Neuronal stem cell (in vitro differentiated cells): ENCODE data around the gene FAM107A.

Experiments
- DNase-seq: peaks from one replicate; pipeline ENCODE4 v3.0.0-alpha.2; 2013; ENCODE audit warnings: low spot score
- H2AFZ ChIP-seq: one replicate; pipeline ENCODE4 v1.6.1; 2013; ENCODE audit warnings: mild to moderate bottlenecking, low read length, inconsistent platforms
- H2AK5ac ChIP-seq: 2 replicates; pipeline ENCODE4 v1.6.1; 2013; ENCODE audit warnings: low read depth, mild to moderate bottlenecking, inconsistent platforms, low read length, moderate library complexity, mixed read lengths
- H2BK120ac ChIP-seq: 2 replicates; pipeline ENCODE4 v1.6.1; 2013; ENCODE audit warnings: low read depth, mild to moderate bottlenecking, inconsistent platforms, low read length, moderate library complexity, mixed read lengths
- H2BK12ac ChIP-seq: one replicate; pipeline ENCODE4 v1.6.1; 2013; ENCODE audit warnings: low read length, inconsistent platforms
- H2BK15ac ChIP-seq: 2 replicates; pipeline ENCODE4 v1.6.1; 2013; ENCODE audit warnings: mild to moderate bottlenecking, low read length, inconsistent platforms, mixed read lengths
- H2BK5ac ChIP-seq: one replicate; pipeline ENCODE4 v1.6.1; 2013; ENCODE audit warnings: inconsistent platforms, mild to moderate bottlenecking, low read length, moderate library complexity
- H3K14ac ChIP-seq: one replicate; pipeline ENCODE4 v1.6.1; 2013; ENCODE audit warnings: low read length, inconsistent platforms
- H3K18ac ChIP-seq: 2 replicates; pipeline ENCODE4 v1.6.1; 2013; ENCODE audit warnings: low read length, inconsistent platforms
- H3K23ac ChIP-seq: 2 replicates; pipeline ENCODE4 v1.6.1; 2013; ENCODE audit warnings: low read depth, mild to moderate bottlenecking, mixed read lengths, low read length, inconsistent platforms; ENCODE audit not compliant: poor library complexity
- H3K27ac ChIP-seq: replicated peaks from 3 replicates; pipeline ENCODE4 v1.5.1; 2013; ENCODE audit warnings: low read length, inconsistent platforms
- H3K27me3 ChIP-seq, 3 experiments: 2 replicates each; pipeline ENCODE4 v1.6.1; 2013; ENCODE audit warnings: low read length in 3 of 3, mild to moderate bottlenecking in 2 of 3, inconsistent platforms in 1 of 3, low read depth in 1 of 3, mixed read lengths in 1 of 3, moderate library complexity in 1 of 3; ENCODE audit not compliant: control insufficient read depth in 3 of 3, insufficient read depth in 3 of 3
- H3K36me3 ChIP-seq, 2 donors: replicated peaks in 1 of 2; 2 replicates each; pipeline ENCODE4 v1.6.1; 2013; ENCODE audit warnings: low read length in 2 of 2; ENCODE audit not compliant: control insufficient read depth in 2 of 2, insufficient read depth in 2 of 2
- H3K4ac ChIP-seq: 2 replicates; pipeline ENCODE4 v1.6.1; 2013; ENCODE audit warnings: inconsistent platforms, mild to moderate bottlenecking, low read length, moderate library complexity
- H3K4me1 ChIP-seq, 2 donors: 1 replicate in 1 of 2; 2 replicates in 1 of 2; pipeline ENCODE4 v1.6.1; 2013; ENCODE audit warnings: low read length in 2 of 2, low read depth in 1 of 2; ENCODE audit not compliant: control insufficient read depth in 2 of 2, insufficient read depth in 1 of 2
- H3K4me2 ChIP-seq: one replicate; pipeline ENCODE4 v1.6.1; 2013; ENCODE audit warnings: mild to moderate bottlenecking, low read length, inconsistent platforms; ENCODE audit not compliant: insufficient read depth, poor library complexity, severe bottlenecking
- H3K4me3 ChIP-seq, 2 donors: 2 replicates each; pipeline ENCODE4 v1.5.1; 2013; ENCODE audit warnings: low read length in 2 of 2, mild to moderate bottlenecking in 2 of 2, inconsistent platforms in 1 of 2, moderate library complexity in 1 of 2
- H3K79me1 ChIP-seq: one replicate; pipeline ENCODE4 v1.6.1; 2013; ENCODE audit warnings: low read depth, mild to moderate bottlenecking, inconsistent platforms, low read length, moderate library complexity
- H3K9ac ChIP-seq: one replicate; pipeline ENCODE4 v1.6.1; 2013; ENCODE audit warnings: mild to moderate bottlenecking, low read depth, low read length, inconsistent platforms; ENCODE audit not compliant: poor library complexity
- H3K9me3 ChIP-seq, 2 donors: replicated peaks in 1 of 2; 2 replicates each; pipeline versions ENCODE3 to v1.6.1; 2013; ENCODE audit warnings: low read length in 2 of 2, mild to moderate bottlenecking in 2 of 2, inconsistent platforms in 1 of 2, low read depth in 1 of 2, mixed read lengths in 1 of 2, moderate library complexity in 1 of 2; ENCODE audit not compliant: control insufficient read depth in 2 of 2, insufficient read depth in 1 of 2
- H4K8ac ChIP-seq: one replicate; pipeline ENCODE4 v1.6.1; 2013; ENCODE audit warnings: low read depth, mild to moderate bottlenecking, inconsistent platforms, low read length, moderate library complexity
- H4K91ac ChIP-seq: one replicate; pipeline ENCODE4 v1.6.1; 2013; ENCODE audit warnings: low read length, low read depth, mild to moderate bottlenecking, inconsistent platforms; ENCODE audit not compliant: poor library complexity
- WGBS, 2 donors: extraction: QIAGEN DNeasy Blood & Tissue Kit; methylation state at CpG; one replicate each; pipeline ENCODE4 v1.1.7; 2013; ENCODE audit warnings: missing lambda C conversion rate in 2 of 2, mixed read lengths in 1 of 2; ENCODE audit not compliant: insufficient read length in 2 of 2, insufficient replicate concordance in 1 of 2; ENCODE audit errors: extremely low coverage in 2 of 2; 5-methylcytosine and 5-hydroxymethylcytosine counted together

Gene FAM107A

DNA sequence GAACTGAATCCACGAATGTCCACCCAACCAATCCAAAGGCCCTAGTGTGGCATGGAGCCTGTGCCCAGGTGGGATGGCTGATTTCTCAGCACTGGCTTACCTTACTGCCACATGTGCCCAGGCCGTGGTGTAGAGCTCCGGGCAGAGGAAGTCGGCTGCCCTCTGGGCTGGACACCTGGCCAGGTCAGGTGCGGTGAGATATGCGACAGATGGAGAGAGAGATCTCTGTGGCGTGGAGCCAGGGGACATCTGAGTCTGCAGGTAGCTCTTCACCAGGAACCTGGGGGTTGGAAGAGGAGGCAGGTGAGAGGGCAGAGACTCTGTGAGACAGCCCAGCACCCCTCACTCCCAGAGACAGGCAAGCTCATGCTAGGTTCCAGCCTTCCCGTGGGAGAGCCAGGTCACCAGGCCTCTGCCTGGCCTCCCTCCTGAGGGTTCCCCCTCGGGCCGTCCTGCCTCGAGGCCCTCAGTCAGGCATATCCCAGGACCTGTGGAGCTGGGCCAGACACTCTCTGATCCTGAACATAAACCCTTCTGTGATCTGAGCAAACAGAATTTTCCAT, 52.8 kb downstream of the FAM107A start:
- H2BK12ac ChIP-seq: peak overlapping the region; percentile 85
- no peak overlapping the region for H3K4me3 ChIP-seq
- no peak overlapping the region for H2AFZ ChIP-seq
- H3K9me3 ChIP-seq: no peaks in the 10 kb centered on the region
- H3K23ac ChIP-seq: peak overlapping the region; percentile 16
- no peak overlapping the region for H2BK120ac ChIP-seq
- H3K14ac ChIP-seq: no peak overlapping the region
- H4K91ac ChIP-seq: no peak overlapping the region
- H3K36me3 ChIP-seq: no peaks in the 10 kb centered on the region
- H3K9ac ChIP-seq: no peak overlapping the region
- no peak overlapping the region for H4K8ac ChIP-seq
- H3K27ac ChIP-seq: no peak overlapping the region
- peaks cover 24 to 29% of the 10 kb centered on the region in 2 donors for H3K4me1 ChIP-seq
- H2AK5ac ChIP-seq: peak overlapping the region; percentile 58
- DNase-seq: no peak
- H3K18ac ChIP-seq: peak overlapping the region; percentile 86
- H2BK5ac ChIP-seq: no peak overlapping the region
- no peak overlapping the region for H3K4me2 ChIP-seq
- no peaks in the 10 kb centered on the region for H3K27me3 ChIP-seq
- no peak overlapping the region for H3K4ac ChIP-seq
- WGBS, 2 donors: no CpG with 5 or more reads among the region's 11 CpGs
- H2BK15ac ChIP-seq: peak overlapping the region; percentile 18
- H3K79me1 ChIP-seq: no peaks in the 10 kb centered on the region

DNA sequence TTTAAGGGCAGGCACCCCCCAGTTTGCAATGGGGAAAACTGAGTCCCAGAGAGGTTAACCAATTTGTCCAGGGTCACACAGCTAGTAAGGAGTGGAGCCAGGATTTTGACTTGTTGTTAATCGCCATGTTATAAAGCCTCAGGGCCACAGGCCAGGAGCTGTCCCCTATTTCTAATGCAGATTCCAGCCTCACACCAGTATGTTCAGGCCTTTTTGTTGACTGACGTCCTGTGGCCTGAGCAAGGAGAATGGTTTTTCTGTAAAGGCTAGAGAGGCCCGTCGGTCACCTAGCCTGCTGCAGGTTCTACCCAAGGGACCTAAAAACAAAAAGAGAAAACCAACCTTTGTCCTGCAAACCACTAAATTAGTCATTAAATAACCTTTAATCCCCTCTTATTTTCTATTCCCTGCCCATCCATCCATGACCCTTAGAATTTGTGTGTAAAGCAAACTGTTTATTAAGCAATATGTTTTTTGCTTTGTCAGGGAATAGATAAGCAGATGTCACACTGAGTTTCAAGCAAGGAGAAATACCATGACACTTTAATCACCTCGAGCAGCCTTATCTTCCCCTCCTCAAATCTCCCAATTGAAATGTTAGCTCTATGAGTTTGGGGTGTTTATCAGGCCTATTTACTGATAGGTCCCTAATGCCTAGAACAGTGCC, 54.3 kb downstream of the FAM107A start:
- no peaks in the 10 kb centered on the region for H3K27me3 ChIP-seq
- H3K4me3 ChIP-seq: no peak overlapping the region
- H3K23ac ChIP-seq: no peak overlapping the region
- H3K4me1 ChIP-seq: peaks cover 21 to 31% of the 10 kb centered on the region in 2 donors
- no peak overlapping the region for H3K9ac ChIP-seq
- no peaks in the 10 kb centered on the region for H3K79me1 ChIP-seq
- no peak overlapping the region for H3K4ac ChIP-seq
- H3K36me3 ChIP-seq: no peaks in the 10 kb centered on the region
- no peak overlapping the region for H4K91ac ChIP-seq
- H3K4me2 ChIP-seq: no peak overlapping the region
- H2BK15ac ChIP-seq: no peak overlapping the region
- no peaks in the 10 kb centered on the region for H3K9me3 ChIP-seq
- H3K18ac ChIP-seq: no peak overlapping the region
- H2BK120ac ChIP-seq: no peak overlapping the region
- no peak overlapping the region for H2BK12ac ChIP-seq
- no peak overlapping the region for H2BK5ac ChIP-seq
- H3K14ac ChIP-seq: no peak overlapping the region
- H3K27ac ChIP-seq: peak overlapping the region; percentile 62
- DNase-seq: no peak
- H2AK5ac ChIP-seq: no peak overlapping the region
- no CpG with 5 or more reads among the region's 5 CpGs for WGBS, 2 donors
- H4K8ac ChIP-seq: no peak overlapping the region
- H2AFZ ChIP-seq: no peak overlapping the region

DNA sequence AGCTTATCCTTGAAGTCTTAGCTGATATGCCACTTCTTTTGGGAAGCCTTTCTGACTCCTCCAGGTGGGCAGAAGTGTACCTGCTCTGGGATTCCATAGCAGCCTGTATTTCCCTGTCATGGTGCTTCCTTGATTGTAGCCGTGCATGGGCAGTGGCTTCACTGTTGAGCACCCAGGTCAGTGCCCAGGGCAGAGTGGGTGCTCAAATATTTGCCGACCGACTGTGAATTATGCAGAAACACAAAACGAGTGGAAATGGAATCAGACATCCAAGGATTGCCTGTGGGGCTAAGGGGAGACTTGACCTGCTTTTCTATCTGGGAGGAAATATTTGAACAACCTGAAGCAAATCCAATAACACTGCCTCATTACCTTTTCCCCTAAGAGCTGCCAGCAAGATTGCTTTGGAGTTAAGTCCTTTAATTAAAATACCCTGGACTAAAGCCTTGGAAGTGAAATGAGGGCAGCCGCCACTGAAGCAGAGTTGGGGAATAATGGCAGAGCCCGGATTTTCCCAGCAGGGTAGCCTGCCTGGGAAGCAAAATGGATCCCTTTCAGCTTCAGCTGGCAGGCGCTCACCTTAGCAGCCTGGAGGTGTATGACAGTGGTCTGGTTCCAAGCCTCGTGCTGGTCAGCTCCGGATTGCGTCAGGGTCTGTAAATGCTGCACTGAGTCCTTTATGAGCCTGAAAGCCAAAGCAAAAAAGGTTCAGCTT, 55.1 kb downstream of the FAM107A start:
- Histone ChIP-seq H3K27ac (peak overlapping the region; percentile 62), H3K36me3 (no peaks in the 10 kb centered on the region)
- no CpG with 5 or more reads among the region's 10 CpGs for WGBS, 2 donors

DNA sequence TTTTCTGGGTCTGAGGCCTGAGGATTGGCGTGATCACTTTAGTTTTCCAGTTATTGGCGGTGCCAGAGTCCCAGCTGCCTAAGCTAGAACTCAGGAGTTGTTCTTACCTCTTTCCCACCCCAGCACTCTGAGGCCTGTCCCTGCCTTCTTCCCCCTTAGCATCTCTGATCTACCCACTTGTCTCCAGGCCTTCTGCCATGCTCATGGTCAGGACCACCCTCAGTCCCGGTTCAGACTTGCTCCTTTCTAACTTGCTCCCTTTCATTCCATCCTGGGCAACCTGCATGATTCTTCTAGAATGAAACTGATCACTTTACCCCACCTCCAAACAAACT, 55.9 kb downstream of the FAM107A start:
- Histone ChIP-seq H2BK120ac (no peak overlapping the region), H3K79me1 (no peaks in the 10 kb centered on the region), H3K23ac (no peak overlapping the region), H3K4me1 (peaks cover 18 to 28% of the 10 kb centered on the region in 2 donors), H3K9ac (no peak overlapping the region), H2BK12ac (no peak overlapping the region), H4K91ac (no peak overlapping the region), H3K27me3 (no peaks in the 10 kb centered on the region), H2BK15ac (no peak overlapping the region), H3K18ac (peak overlapping the region; percentile 38), H2AK5ac (peak overlapping the region; percentile 51), H3K4me3 (no peak overlapping the region), H3K9me3 (no peaks in the 10 kb centered on the region), H3K36me3 (no peaks in the 10 kb centered on the region), H3K14ac (no peak overlapping the region), H3K4ac (no peak overlapping the region), H2AFZ (no peak overlapping the region), H3K27ac (no peak overlapping the region), H3K4me2 (no peak overlapping the region), H4K8ac (no peak overlapping the region), H2BK5ac (no peak overlapping the region)
- no peak for DNase-seq
- WGBS, 2 donors: no CpG with 5 or more reads among the region's 3 CpGs

More for the DNA sequence above, 55.1 kb downstream of the FAM107A start:
- no peak overlapping the region for H2BK12ac ChIP-seq
- H4K8ac ChIP-seq: no peak overlapping the region
- peaks cover 21 to 31% of the 10 kb centered on the region in 2 donors for H3K4me1 ChIP-seq
- no peaks in the 10 kb centered on the region for H3K27me3 ChIP-seq
- peak overlapping the region; percentile 21 for H2AFZ ChIP-seq
- no peak overlapping the region for H3K18ac ChIP-seq
- no peaks in the 10 kb centered on the region for H3K79me1 ChIP-seq
- H3K9ac ChIP-seq: no peak overlapping the region
- no peak overlapping the region for H3K4me2 ChIP-seq
- H2BK5ac ChIP-seq: no peak overlapping the region
- no peak overlapping the region for H3K14ac ChIP-seq
- H3K9me3 ChIP-seq: no peaks in the 10 kb centered on the region
- no peak overlapping the region for H3K4ac ChIP-seq
- H2BK120ac ChIP-seq: no peak overlapping the region
- no peak overlapping the region for H3K23ac ChIP-seq
- no peak overlapping the region for H3K4me3 ChIP-seq
- no peak overlapping the region for H4K91ac ChIP-seq
- no peak overlapping the region for H2AK5ac ChIP-seq
- H2BK15ac ChIP-seq: no peak overlapping the region
- DNase-seq: no peak
